Measurements from ENCODE around the gene USP24.

USP24 gene

DNA sequence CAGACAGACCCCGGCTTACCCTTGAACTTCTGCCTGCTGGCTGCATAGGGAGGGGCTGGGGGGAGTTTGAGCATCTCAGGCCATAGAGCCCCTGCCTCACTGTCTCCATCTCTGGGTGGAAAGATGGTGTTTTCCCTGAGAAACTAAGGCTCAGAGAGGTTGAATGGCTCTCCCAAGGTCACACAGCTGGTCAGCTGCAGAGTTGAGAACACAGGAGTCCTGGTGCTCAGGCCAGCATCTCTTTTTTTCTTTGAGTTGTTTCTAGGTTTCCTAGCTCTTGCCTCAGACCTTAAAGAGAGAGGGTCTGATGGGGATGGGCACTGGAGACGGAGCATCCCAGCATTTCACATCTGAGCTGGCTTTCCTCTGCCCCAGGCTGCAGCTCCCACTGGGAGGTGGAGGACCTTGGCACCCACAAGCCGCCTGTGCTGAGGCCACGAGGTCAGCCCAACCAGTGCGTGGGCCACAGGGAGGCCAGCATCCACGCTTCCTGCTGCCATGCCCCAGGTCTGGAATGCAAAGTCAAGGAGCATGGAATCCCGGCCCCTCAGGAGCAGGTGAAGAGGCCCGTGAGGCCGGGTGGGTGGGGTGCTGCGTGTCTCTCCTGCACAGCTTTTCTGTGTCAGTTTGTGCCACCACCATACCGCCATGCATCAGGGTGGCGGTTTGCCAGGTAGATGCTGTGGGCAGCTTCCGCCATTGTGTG lies 154.0 kb downstream of the USP24 start:
- no peak overlapping the region for H3K4me3 ChIP-seq (ENCODE audit: low read length, poor library complexity, severe bottlenecking)
- no peaks in the 10 kb centered on the region for H4K20me1 ChIP-seq (ENCODE audit: insufficient read depth, low read length, poor library complexity, severe bottlenecking)
- no peaks in the 10 kb centered on the region for H3K9me3 ChIP-seq (ENCODE audit: insufficient read depth, low read depth, low read length)
- no peaks in the 10 kb centered on the region for H3F3A ChIP-seq (ENCODE audit: low read depth)
- H3K27me3 ChIP-seq (ENCODE audit: insufficient read depth, low read length, poor library complexity, severe bottlenecking): no peaks in the 10 kb centered on the region
- H3K9ac ChIP-seq (ENCODE audit: low read depth, low read length, poor library complexity, severe bottlenecking): no peak overlapping the region
- H2AFZ ChIP-seq (ENCODE audit: low read length): no peak overlapping the region
- no peak overlapping the region for H3K4me2 ChIP-seq (ENCODE audit: low read depth, low read length, poor library complexity, severe bottlenecking)
- H3K4me1 ChIP-seq (ENCODE audit: insufficient read depth, low read length, poor library complexity, severe bottlenecking): no peaks in the 10 kb centered on the region
- H3K9me2 ChIP-seq (replicated peaks; ENCODE audit: low read depth, low read length): no peaks in the 10 kb centered on the region
- H3K36me3 ChIP-seq (ENCODE audit: insufficient read depth, low read length): no peaks in the 10 kb centered on the region; the same call in 1 of the 2 replicates
- H3K79me2 ChIP-seq (ENCODE audit: insufficient read depth, low read length): no peaks in the 10 kb centered on the region
- TF ChIP-seq, protein P1, sequence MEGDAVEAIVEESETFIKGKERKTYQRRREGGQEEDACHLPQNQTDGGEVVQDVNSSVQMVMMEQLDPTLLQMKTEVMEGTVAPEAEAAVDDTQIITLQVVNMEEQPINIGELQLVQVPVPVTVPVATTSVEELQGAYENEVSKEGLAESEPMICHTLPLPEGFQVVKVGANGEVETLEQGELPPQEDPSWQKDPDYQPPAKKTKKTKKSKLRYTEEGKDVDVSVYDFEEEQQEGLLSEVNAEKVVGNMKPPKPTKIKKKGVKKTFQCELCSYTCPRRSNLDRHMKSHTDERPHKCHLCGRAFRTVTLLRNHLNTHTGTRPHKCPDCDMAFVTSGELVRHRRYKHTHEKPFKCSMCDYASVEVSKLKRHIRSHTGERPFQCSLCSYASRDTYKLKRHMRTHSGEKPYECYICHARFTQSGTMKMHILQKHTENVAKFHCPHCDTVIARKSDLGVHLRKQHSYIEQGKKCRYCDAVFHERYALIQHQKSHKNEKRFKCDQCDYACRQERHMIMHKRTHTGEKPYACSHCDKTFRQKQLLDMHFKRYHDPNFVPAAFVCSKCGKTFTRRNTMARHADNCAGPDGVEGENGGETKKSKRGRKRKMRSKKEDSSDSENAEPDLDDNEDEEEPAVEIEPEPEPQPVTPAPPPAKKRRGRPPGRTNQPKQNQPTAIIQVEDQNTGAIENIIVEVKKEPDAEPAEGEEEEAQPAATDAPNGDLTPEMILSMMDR (conservative IDR thresholded peaks at IDR 0.05; ENCODE audit: low read length): no peak
- TF ChIP-seq EZH2phosphoT487 (IDR thresholded peaks at IDR 0.05; ENCODE audit: borderline replicate concordance): no peak

DNA sequence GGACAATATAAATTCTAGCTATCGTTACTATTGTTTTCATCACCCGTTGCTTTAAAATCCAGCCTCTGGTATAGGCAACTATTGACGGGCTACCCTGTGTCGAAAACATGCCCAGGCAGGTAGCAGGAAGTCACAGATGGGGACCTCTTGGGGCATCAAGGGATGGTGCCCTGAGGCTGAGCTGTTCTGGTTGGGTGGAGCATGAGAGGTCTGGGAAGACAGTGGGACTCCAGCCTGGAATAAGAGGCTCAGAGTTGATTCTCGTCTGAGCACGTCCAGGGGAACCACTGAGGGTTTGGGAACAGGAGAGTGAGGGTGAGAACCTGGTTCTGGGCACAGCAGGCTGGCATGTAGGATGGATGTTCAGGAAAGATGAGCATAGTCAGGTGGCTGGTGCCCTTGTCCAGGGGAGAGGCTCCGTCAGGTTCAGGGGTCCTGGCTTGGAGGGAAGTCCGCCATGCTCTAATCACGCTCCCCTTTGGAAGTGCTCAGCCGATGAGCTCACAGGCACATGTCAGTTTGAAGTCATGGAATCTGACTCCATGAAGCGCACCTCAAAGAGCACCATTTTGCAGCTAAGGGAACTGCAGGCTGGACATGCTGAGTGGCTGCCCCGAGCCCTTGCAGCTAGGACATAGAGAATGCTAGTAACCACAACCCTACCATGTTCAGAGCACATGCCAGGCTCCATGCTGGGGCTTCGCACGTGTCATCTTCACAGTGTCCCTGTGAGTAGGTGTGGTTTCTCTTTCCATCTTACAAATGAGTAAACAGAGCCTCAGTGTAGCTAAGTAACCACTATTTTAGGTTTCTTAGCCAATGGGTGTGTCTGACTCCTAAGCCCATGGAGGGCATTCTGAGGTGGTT lies 154.8 kb downstream of the USP24 start:
- Histone ChIP-seq H3K9ac (ENCODE audit: low read depth, low read length, poor library complexity, severe bottlenecking) (no peak overlapping the region), H4K20me1 (ENCODE audit: insufficient read depth, low read length, poor library complexity, severe bottlenecking) (no peaks in the 10 kb centered on the region), H3K79me2 (ENCODE audit: insufficient read depth, low read length) (no peaks in the 10 kb centered on the region), H3K36me3 (ENCODE audit: insufficient read depth, low read length) (no peaks in the 10 kb centered on the region), H3K4me1 (ENCODE audit: insufficient read depth, low read length, poor library complexity, severe bottlenecking) (no peaks in the 10 kb centered on the region), H3K9me3 (ENCODE audit: insufficient read depth, low read depth, low read length) (no peaks in the 10 kb centered on the region), H3K9me2 (replicated peaks; ENCODE audit: low read depth, low read length) (no peaks in the 10 kb centered on the region), H3K27me3 (ENCODE audit: insufficient read depth, low read length, poor library complexity, severe bottlenecking) (no peaks in the 10 kb centered on the region), H3K4me3 (ENCODE audit: low read length, poor library complexity, severe bottlenecking) (no peak overlapping the region), H3F3A (ENCODE audit: low read depth) (no peaks in the 10 kb centered on the region), H2AFZ (ENCODE audit: low read length) (no peak overlapping the region), H3K4me2 (ENCODE audit: low read depth, low read length, poor library complexity, severe bottlenecking) (no peak overlapping the region)
- no peak for TF ChIP-seq EZH2phosphoT487 (IDR thresholded peaks at IDR 0.05; ENCODE audit: borderline replicate concordance)
- TF ChIP-seq, protein P1 (conservative IDR thresholded peaks at IDR 0.05; ENCODE audit: low read length): no peak

DNA sequence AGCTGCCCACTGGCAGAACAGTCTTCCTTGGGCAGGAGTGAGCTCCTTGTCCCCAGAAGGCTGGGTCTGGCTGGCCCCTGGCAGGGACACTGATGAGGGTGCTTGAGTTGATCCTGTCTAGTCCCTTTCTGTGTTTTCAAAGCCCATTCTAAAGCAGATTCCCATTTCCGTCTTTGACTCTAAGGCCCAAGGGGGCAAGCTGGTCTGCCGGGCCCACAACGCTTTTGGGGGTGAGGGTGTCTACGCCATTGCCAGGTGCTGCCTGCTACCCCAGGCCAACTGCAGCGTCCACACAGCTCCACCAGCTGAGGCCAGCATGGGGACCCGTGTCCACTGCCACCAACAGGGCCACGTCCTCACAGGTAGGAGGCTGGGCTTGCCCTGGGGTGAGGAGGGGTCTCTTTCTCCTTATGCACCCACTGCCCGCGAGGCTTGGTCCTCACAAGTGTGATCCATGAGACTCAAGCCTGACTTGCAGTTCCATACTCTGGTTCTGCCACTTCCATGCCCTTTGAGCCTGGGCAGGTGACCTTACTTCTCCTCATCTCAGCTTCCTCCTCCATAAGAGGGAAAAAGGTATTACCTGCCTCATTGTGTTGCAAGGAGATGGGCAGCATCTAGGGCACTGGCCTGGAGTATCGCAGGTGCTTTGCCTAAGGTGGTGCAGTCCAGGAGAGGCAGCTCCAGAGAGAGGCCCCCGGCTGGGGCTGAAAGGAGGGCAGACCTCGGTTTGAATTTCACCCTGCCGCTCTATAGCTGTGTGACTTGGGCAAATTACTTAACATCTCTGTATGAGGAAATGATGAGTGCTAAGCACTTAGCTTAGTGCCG lies 155.6 kb downstream of the USP24 start:
- no peaks in the 10 kb centered on the region for H3K79me2 ChIP-seq (ENCODE audit: insufficient read depth, low read length)
- no peak for TF ChIP-seq EZH2phosphoT487 (IDR thresholded peaks at IDR 0.05; ENCODE audit: borderline replicate concordance)
- TF ChIP-seq, protein P1 (conservative IDR thresholded peaks at IDR 0.05; ENCODE audit: low read length): no peak
- no peaks in the 10 kb centered on the region for H3K27me3 ChIP-seq (ENCODE audit: insufficient read depth, low read length, poor library complexity, severe bottlenecking)

More for the DNA sequence above, 155.6 kb downstream of the USP24 start:
- H3F3A ChIP-seq (ENCODE audit: low read depth): no peaks in the 10 kb centered on the region
- no peak overlapping the region for H3K4me3 ChIP-seq (ENCODE audit: low read length, poor library complexity, severe bottlenecking)
- H3K9me2 ChIP-seq (replicated peaks; ENCODE audit: low read depth, low read length): no peaks in the 10 kb centered on the region
- no peaks in the 10 kb centered on the region for H3K36me3 ChIP-seq (ENCODE audit: insufficient read depth, low read length)
- H3K9me3 ChIP-seq (ENCODE audit: insufficient read depth, low read depth, low read length): no peaks in the 10 kb centered on the region
- H2AFZ ChIP-seq (ENCODE audit: low read length): no peak overlapping the region
- H4K20me1 ChIP-seq (ENCODE audit: insufficient read depth, low read length, poor library complexity, severe bottlenecking): no peaks in the 10 kb centered on the region
- no peak overlapping the region for H3K4me2 ChIP-seq (ENCODE audit: low read depth, low read length, poor library complexity, severe bottlenecking)
- no peak overlapping the region for H3K9ac ChIP-seq (ENCODE audit: low read depth, low read length, poor library complexity, severe bottlenecking)
- H3K4me1 ChIP-seq (ENCODE audit: insufficient read depth, low read length, poor library complexity, severe bottlenecking): no peaks in the 10 kb centered on the region
